Tibial nerve (tissue), 4 donors: ENCODE data around the gene POLL.

Source experiments
- EP300 ChIP-seq, 2 donors: sonication (generic); formaldehyde crosslinking; IDR thresholded peaks; one replicate each; pipeline ENCODE4 v1.6.1; 2017; ENCODE audit warnings: antibody characterized with exemption in 2 of 2, mild to moderate bottlenecking in 1 of 2
- POLR2A ChIP-seq, 2 donors: fragments of 450-650 bp; IDR thresholded peaks; one replicate each; pipeline ENCODE4 v1.6.1; 2017; ENCODE audit warnings: antibody characterized with exemption in 2 of 2, mild to moderate bottlenecking in 2 of 2, moderate library complexity in 2 of 2
- TF ChIP-seq, protein P1 (sequence below), 5 experiments: fragments of 200-600 bp in 3 of 5; fragments of 450-650 bp in 2 of 5; sonication (generic) in 3 of 5; IDR thresholded peaks; one replicate each; pipeline ENCODE4 v1.5.1; 2016 to 2019; ENCODE audit warnings: antibody characterized with exemption in 5 of 5, mild to moderate bottlenecking in 3 of 5, moderate library complexity in 2 of 5

DNA sequence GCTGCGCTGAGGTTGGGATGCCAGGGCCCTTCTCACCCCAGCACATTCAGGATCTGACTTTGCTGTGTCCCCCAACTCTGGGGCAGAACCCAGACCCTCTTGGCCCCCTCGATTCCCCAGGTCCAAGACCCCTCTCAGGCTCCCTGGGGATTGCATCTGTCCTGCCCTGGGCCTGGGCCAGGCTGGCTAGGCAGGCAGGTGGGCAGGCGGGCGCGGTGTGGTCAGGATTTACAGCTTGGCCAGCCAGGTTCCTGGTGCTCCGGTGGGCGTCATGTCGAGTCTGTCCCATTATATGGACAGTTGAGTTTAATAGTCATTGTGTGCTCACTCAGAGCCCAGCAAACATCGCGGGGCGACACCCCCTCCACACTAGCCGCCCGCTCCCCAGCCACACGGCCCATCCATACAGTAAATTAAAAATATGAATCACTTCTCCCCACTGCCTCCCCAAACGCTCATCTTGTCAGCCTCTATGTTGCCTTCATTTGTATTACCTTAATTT, 23.5 kb downstream of the POLL start:
- TF ChIP-seq, protein P1, sequence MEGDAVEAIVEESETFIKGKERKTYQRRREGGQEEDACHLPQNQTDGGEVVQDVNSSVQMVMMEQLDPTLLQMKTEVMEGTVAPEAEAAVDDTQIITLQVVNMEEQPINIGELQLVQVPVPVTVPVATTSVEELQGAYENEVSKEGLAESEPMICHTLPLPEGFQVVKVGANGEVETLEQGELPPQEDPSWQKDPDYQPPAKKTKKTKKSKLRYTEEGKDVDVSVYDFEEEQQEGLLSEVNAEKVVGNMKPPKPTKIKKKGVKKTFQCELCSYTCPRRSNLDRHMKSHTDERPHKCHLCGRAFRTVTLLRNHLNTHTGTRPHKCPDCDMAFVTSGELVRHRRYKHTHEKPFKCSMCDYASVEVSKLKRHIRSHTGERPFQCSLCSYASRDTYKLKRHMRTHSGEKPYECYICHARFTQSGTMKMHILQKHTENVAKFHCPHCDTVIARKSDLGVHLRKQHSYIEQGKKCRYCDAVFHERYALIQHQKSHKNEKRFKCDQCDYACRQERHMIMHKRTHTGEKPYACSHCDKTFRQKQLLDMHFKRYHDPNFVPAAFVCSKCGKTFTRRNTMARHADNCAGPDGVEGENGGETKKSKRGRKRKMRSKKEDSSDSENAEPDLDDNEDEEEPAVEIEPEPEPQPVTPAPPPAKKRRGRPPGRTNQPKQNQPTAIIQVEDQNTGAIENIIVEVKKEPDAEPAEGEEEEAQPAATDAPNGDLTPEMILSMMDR (IDR thresholded peaks at IDR 0.05): no peak
- TF ChIP-seq POLR2A (IDR thresholded peaks at IDR 0.05): no peak
- TF ChIP-seq EP300 (IDR thresholded peaks at IDR 0.05): no peak
